GM12872 (cell line): Measurements from ENCODE around the gene NCOR2.

ENCODE experiments used
- CTCF ChIP-seq: IDR thresholded peaks from 3 replicates; pipeline ENCODE4 v1.5.1; 2011; ENCODE audit warnings: low read depth, mild to moderate bottlenecking, low read length, moderate library complexity; ENCODE audit not compliant: insufficient read depth

Gene NCOR2

GRCh38 chr12:124570810-124571209 is 3.4 kb upstream of the NCOR2 start:
- no peak for TF ChIP-seq CTCF

- no peak for TF ChIP-seq CTCF
These were observed 2.1 kb upstream of the NCOR2 start for GRCh38 chr12:124569375-124570148.

- peak; percentile 43; the same call in 1 of the 3 replicates for TF ChIP-seq CTCF
These were observed 1.3 kb upstream of the NCOR2 start for GRCh38 chr12:124568431-124569374.

GRCh38 chr12:124567673-124568373 is 411 bp upstream of the NCOR2 start:
- no peak for TF ChIP-seq CTCF

- peak; percentile 16; the same call in 1 of the 3 replicates for TF ChIP-seq CTCF
These were observed 1.0 kb downstream of the NCOR2 start for GRCh38 chr12:124566161-124566996.

GRCh38 chr12:124565656-124566160 is 1.7 kb downstream of the NCOR2 start:
- no peak for TF ChIP-seq CTCF
